ENCODE data around the gene NOB1. TPM values are rescaled to one million over a fixed set of nuclear protein-coding genes. Genes with fewer than 3 reads are reported as not detected.
A peak's percentile ranks its signal among the peaks of the same experiment; 100 is the strongest.
"Not testable (repeated sequence)": the region's sequence is repeated elsewhere in the genome, so short reads cannot be mapped to it uniquely, and the experiment has no call there.

Gene NOB1
- polyA plus RNA-seq (2013, experiment 1 of 2; ENCODE audit: insufficient read length) = 36.1 TPM
- polyA plus RNA-seq (2013, experiment 2 of 2; ENCODE audit: insufficient read length) = 32.9 TPM

DNA sequence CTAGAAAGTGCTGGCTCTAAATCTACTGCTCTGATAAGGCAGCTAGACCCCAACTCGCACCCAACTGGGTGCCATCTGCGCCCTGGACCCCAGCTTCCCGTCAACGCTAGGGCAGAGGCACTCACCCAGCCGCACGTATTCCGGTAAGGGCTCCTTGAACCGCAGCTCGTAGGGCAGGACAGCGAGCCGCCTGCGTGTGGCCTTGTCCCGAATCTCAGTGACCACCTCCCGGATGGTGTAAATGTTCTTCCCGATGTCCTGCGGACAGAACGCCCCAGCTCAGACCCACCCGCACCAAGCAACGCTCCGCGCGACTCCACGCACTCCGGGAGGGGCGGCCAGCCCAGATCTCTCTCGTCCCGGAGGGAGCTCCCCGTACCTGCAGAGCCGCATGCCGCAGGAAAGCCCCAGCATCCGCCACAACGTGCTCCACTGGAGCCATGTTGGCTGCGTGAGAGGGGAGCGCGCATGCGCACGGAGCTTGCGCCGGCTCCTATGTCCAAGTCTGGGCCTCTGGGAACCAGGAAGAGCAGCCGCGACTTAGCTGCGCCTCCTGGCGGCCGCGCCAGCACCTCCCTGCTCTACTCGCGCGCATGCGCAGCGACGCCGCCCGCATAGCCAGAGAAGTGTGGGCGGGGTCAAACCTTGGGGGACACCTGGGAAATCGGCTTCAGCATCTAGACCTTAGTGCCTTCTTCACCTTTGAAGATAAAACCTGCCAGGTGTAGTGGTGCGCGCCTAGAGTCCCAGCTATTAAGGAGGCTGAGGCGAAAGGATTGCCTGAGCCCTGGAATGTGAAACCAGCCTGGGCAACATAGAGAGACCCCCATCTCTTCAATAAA is at the start of gene NOB1:
Gene NOB1 (minus strand): TSS at position 458 of the 842 bp plus-strand sequence. CDS start 16 bp downstream, at position 442.
- DNase-seq = peak; percentile 92

DNA sequence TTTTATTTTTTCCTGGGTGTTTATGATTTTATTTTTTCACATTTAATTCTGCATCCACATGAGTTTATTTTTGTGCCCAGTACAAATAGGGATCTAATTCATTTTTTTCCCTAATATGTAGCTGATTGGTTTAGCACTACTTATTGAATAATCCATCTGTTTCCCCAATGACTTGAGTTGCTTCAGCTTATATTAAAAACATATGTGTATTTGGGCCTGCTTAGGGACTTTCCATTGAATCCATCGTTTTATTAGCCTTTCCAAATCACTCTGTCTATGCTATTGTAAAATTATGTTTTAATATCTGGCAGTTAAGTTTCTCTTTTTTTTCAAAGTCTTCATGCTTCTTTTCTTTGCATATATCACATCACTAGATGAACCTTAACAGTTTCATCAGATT is 49.6 kb upstream of the NOB1 start:
- DNase-seq = no peak

DNA sequence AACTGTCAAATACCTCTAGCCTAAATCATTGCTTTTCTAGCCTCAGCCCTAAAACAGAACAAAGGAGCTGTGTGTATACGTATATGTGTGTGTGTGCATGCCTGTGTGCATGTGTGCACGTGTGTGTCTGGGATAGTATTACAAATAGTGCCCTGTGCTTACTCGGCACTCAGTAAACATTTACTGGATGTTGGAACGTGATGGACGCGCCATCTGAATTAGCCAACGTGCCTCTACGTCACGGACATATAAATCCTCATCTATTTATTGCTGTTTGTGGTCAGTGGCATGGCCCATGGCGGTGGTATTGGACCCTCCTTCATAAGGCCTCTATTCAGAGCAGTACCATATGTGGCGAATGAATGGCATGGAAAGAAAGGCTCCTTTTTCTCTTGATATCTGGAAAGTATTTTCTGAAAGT is 44.9 kb upstream of the NOB1 start:
- peak; percentile 7 for DNase-seq

DNA sequence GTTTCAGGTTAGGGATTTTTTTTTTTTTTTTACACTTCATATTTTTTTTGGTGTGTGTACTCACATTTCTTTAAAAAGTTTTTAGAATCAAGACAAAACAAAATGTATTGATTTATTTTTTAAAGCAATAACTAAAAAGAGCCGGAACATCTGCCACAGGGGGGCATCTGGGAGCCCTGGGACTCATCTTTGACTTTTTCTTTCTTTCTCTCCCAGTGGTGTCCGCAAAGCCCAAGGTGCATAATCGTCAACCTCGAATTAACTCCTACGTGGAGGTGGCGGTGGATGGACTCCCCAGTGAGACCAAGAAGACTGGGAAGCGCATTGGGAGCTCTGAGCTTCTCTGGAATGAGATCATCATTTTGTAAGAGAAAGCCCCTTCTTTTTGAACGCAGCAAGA is 43.7 kb upstream of the NOB1 start:
- no peak for DNase-seq

DNA sequence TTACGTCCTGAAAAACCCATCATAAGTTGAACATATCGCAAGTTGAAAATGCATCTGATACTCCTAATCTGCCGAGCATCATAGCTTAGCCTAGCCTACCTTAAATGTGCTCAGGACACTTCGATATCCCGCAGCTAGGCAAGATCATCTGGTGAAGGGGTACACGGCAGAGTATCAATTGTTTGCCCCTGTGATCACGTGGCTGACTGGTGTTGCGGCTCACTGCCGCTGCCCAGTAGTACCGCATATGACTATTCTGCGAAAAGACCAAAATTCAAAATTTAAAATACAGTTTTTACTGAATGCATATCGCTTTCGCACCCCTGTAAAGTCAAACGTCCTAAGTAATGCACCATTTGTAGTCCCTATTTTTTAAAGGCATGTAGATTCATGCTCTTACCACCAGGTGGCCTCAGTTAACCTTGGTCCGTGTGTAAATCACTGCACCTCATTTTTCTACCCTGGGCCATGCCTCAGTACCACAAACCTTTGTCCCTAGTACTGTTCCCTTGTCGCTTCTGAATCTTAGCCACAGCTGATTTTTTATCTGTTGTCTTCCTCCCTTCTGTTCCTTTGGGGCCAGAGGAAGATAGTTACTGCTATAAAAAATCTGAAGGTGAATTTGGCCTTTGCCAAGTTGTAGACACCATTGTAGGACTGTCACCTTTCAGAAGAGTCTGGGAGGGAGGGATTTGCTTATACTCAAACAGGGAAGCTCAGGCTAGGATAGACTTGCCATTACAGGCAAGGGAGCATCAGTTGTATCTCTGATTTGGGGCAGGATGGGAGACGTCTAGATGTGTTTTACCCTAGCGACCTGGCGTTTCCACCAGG is 41.8 kb upstream of the NOB1 start:
- DNase-seq = peak; percentile 60

DNA sequence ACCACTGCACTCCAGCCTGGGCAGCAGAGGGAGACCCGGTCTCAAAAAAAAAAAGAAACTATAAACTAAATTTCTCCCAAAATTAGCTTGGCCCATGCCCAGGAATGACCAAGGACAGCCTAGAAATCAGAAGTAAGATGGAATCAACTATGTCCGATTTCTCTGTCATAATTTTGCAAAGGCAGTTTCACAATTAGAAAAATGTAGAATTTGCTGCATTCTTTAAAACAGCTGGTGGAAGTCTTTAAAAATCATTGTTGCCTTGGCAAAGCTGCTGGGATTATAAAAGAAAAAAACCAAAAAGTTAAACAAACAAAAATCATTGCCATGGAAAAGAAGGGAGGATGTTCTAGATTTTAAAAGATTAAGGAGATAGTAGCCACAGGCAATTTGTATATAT is 39.8 kb upstream of the NOB1 start:
- DNase-seq = no peak

DNA sequence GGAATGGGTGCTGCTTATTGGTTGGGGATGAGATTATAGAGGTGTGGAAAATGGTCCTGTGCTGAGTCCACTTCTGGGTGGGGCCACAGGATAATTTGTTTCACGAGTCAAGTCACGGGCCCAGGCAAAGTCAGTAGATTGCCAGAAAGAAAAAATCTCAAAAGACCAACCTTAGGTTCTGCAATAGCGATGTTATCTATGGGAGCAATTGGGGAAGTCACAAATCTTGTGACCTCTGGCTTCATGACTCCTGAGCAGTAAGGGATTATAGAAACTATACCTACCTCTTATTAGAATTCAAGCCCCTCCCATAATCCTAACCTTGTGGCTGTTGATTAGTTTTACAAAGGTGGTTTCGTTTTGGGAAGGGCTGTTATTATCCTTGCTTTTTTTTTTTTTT is 38.8 kb upstream of the NOB1 start:
- DNase-seq = no peak

DNA sequence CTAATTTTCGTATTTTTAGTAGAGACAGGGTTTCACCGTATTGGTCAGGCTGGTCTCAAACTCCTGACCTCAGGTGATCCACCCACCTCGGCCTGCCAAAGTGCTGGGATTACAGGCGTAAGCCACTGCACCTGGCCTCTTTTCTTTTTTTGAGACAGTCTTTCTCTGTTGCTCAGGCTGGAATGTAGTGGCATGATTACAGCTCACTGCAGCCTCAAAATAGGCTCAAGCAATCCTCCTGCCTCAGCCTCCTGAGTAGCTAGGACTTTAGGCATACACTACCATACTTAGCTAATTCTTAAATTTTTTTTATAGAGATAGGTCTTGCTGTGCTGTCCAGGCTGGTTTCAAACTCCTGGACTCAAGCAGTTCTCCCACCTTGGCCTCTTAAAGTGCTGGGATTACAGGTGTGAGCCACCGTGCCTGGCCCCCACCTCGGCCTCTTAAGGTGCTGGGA is 36.7 kb upstream of the NOB1 start:
- not testable (repeated sequence) for DNase-seq

DNA sequence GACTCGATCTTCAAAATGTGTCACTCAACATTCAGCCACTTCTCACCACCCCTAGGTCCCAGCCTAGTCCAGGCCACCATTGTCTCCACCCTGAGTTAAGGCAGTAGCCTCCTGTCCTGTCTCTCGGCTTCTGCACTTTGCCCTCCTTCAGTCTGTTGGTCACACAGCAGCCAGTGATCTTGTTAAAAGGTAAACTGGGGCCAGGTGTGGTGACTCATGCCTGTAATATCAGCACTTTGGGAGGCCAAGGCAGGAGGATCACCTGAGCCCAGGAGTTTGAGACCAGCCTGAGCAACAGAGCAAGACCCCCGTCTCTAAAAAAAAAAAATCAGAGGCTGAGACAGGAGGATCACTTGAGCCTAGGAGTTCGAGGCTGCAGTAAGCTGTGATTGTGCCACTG is 33.2 kb upstream of the NOB1 start:
- no peak for DNase-seq

DNA sequence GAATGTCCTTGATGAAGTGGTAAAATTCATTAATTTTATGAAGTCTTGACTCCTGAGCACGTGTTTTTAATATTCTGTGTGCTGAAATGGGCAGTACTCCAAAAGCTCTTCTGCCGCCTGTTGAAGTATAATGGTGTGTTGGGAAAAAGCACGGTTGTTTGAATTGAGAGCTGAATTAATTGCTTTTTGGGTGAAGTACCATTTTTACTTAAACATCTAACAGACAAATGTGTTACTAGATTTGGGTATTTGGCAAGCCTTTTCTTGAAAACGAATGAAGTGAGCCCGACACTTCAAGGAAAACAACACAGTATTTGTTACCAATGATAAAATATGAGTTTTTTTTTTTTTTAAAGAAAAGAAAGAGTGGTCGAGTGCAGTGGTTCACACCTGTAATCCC is 29.9 kb upstream of the NOB1 start:
- DNase-seq = no peak

DNA sequence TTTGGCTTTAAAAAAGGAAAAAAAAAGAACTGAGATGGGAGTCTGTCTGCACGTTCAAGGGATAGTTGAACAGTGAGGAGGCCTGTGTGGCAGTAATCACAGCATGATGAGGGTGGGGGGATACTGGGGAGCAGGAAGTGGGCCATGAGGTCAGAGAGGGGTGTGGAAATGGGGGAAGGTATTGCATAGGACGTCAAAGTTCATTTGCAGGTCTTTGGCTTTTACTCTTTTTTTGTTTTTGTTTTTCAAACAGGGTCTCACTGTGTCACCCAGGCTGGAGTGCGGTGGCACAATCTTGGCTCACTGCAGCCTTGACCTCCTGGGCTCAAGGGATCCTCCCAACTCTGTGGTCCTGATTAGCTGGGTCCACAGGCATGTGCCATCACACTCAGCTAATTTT is 26.4 kb upstream of the NOB1 start:
- DNase-seq = no peak

DNA sequence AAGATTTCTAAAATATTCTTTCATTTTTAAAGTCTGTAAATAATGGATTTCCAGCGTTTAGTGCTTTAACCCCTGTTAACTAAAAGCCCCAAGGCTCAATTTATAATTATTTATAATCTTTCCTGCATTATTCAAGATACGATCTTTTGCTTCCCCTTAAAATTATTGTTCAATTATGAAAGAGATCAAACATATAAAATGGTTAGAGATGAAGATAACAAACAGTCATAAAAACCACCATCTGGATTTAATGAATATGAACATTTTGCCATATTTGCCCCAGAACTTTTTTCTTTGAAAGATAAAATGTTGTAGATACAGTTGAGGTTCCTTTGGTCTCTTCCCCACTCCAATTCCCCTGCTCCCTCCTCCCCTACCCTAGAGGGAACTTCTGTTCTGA is 25.0 kb upstream of the NOB1 start:
- no peak for DNase-seq

DNA sequence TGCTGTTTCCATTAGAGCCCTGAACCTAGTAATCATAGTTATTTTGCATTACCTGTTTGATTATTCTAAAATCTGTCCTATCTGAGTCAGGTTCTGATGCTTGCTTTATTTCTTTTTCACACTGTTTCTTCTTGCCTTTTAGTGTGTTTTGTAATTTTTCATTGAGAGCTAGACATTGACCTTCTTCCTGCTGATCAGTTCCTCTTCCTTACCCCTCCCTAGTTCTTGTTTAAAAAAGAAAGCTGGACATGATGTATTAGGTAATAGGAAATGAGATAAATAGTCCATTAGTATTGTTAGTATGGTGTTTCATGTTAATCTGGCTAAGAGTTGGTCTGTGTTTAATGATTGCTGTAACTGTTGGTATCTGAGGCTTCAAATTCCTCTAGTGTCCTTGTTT is 20.8 kb upstream of the NOB1 start:
- DNase-seq = no peak

DNA sequence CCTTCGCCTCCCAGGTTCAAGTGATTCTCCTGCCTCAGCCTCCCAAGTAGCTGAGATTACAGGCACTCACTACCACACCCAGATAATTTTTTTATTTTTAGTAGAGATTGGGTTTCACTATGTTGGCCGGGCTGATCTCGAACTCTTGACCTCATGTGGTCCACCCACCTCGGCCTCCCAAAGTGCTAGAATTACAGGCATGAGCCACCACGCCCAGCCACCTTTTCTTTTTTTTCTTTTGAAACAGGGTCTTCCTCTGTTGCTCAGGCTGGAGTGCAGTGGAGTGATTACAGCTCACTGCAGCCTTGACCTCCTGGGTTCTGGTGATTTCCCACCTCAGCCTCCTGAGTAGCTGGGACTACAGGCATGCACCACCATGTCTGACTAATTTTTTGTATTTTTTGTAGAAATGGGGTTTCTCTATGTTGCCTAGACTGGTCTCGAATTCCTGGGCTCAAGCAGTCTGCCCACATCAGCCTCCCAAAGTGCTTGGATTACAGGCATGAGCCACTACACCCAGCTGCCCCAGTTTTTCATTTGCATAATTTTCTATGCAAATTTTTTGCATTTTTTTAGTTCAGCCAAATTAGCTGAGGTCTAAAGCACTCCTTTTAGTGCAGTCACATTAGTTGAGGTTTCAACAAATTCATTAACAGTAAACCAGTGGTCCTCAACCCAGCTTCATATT is 18.7 kb upstream of the NOB1 start:
- DNase-seq = no peak

DNA sequence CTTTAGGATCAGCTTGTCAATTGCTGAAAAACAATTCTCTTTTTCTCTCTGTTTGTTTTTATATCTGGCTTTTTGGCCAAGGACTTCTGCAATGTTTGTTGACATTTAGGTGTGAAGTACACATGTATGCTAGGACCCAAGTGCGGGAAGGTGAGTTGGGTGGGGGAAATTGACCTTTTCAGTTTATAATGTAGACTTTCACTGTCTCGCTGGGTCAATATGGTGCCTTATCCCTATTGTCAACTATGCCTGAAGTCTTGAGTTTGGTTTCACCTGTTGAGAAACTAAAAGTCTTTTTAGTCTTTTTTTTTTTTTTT is 16.9 kb upstream of the NOB1 start:
- no peak for DNase-seq

DNA sequence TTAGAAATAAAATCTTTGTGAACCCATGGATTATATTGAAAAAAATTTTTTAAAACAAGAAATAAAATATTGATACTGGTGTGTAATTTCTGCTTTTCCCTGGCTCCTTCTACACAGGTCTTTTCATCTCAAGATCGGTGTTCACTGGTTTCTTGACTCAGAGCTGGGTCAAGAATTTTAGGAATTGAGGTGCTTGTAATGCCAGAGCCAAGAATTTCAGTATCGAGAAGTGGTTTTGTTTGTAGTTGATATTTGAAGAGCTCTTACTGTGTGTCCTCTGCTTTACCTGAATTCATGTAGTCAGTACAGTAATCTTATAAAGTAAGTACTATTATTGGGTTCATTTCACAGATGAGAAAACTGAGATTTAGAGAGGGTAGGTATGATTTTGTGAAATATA is 14.7 kb upstream of the NOB1 start:
- no peak for DNase-seq

DNA sequence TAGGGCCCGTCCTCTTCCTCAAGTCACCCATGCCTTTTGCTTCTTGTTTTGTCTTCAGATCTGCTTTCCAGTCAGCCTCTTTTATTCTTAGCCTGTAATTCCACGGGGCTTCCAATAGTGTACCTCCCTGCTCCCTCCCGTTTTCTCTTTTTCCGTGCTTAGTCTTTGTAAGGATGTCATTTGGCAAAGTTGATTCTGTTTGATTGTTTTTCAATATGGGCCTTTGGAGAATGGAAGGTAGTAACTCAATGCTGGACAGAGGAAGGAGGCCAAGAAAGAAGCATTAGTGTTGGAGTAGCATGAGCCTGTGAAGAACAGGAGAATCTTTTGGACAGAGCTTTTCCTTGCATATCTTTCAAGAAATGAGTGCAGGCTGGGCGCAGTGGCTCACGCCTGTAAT is 13.9 kb upstream of the NOB1 start:
- no peak for DNase-seq

DNA sequence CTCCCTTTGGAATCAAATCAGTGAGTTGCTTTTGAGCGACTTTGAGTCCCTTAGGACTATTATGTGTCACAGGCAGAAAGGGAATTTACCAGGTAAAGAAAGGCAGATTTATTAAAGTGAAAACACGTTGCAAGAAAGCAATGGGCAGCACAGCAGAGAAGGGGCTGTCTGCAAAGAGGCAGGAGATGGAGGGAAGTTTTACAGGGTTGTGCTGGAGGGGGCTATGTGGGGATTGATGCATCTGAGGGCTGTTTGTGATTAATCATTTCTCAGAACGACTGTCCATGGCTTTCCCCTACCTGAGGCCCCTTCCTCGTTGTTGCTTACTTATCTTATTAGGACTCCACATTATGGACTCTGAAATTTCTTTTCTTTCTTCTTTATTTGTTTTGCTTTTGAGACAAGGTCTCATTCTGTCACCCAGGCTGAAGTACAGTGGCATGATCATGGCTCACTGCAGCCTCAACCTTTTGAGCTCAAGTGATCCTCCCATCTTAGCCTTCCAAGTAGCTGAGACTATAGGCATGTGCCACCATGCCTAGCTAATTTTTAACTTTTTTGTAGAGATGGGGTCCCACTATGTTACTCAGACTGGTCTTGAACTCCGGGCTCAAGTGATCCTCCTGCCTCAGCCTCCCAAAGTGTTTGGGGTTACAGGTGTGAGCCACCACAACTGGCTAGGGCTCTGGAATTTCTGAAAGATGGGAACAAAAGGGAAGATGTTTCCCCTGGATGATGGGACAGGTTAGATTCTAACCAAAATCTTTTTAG is 12.9 kb upstream of the NOB1 start:
- DNase-seq = no peak

DNA sequence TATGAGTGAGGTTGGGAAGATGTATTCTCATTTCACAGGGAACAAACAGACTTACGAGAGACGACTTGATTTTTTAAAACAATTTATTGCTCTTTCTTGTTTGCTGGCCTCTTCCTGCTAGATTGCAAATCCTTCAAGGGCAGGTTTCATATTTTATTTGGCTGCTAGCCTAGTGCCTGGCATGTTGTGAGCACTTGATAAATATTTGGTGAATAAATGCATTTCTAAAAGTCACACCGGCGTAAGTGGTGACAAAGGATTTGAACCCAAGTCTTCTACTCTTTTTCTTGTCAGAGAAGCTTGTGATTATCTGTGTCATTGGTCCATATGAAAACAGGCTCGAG is 8.8 kb upstream of the NOB1 start:
- DNase-seq = no peak

DNA sequence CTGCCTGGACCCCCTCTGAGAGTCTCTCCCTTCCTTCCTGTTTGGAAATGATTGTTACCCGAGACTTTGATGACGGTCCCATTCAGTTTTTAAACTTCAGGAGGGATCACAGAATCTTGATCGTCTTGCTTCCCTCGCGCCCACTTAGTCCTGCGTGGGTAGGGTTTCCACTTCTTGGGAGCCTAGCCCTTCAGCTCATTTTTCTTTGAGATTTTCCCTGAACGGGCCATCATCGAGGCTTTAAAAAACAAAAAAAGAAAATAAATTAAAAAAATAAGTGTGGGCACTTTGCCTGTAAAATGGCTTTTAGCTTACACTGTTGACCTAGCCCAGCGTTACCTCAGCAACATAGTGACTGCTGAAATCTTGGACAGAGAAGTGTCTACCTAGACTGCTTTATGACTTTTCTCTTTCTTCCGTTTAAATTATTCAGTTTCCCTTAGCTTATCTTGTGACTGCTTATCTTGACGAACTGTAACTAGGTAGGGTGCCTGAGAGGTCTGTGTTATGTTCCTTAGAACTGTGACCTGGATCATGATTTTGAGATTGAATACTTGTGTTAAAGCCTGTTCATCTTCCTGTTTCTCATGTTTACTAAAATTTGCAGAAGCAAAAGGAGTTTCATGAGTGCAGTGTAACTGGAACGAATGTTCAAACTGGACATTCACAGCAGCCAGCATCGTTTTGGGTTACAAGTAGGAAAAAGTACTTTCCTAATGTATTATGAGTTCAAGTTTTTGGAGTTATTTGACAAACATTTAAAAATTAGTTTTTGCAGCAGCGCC is 8.3 kb upstream of the NOB1 start:
- DNase-seq = peak; percentile 20

DNA sequence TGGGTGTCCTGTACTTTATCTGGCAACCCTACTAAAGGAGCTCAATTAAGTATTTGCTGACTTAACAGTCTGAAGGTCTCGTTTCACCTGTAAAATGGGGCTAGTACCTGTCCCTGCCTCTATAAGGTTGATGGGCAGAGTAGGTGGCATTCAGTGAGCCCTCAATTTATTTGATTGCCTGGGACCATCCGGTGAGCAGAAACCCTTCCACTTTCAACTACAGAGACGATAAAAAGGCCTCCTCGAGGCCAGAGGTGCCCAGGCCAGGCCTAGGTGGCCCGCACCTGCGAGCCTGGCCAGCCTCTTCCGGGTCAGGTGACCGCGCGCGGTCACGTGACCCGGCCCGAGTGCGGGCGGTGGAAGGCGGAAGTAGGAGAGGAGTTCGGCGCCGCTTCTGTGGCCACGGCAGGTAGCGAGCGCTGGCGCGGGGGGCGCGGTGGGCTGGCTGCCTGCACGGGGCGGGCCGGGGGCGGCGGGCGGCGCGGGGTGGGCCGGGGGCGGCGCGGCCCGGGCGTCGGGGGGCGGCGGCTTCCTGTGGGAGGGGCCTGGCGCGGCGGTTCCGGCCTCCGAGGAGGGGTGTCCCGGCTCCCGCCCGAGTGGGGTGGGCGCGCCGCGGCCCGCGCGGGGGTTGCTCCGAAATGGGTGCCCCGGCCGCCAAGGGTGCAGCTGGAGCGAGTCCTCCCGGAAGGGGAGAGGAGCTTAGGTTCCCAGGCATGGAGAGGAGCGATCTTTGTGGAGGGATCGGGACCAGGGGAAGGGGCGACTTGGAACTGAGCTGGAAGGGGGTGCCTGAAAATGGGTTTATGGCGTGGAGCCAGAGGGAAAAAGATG is 7.5 kb upstream of the NOB1 start, which contains the start of gene WWP2:
Gene WWP2 (plus strand): TSS at position 350 of the 831 bp plus-strand sequence. CDS start 24,679 bp downstream, outside the sequence.
- DNase-seq = peak; percentile 71

Data from fibroblast of skin of back (primary cell).